G401 (cell line): Measurements from ENCODE around the gene EMILIN2. TPM values are rescaled to one million over a fixed set of nuclear protein-coding genes. Genes with fewer than 3 reads are reported as not detected.
"Not testable (repeated sequence)": the region's sequence is repeated elsewhere in the genome, so short reads cannot be mapped to it uniquely, and the experiment has no call there.

Experiments used
- DNase-seq: peaks from one replicate; pipeline ENCODE4 v3.0.0-alpha.2; 2015; ENCODE audit warnings: low spot score
- in situ Hi-C: cut with HindIII; loops from 2 replicates; pipeline ENCODE4 v1.10.0; 2016; ENCODE audit warnings: low sequenced_read_pairs, mixed read lengths
- total RNA-seq: library from RNA; depleted of rRNA; stranded (reverse); fragments of >200 nt; shearing (Covaris generic); gene quantifications from 2 replicates; pipeline ENCODE4 v1.2.3, GENCODE V29; 2014; rRNA removed

EMILIN2 gene
- total RNA-seq = 0.06 and 0.07 TPM in 2 replicates

- in situ Hi-C loops = no loop called here
- no peak for DNase-seq
Measured at GRCh38 chr18:2846636-2847316, at the start of gene EMILIN2. TSS of gene EMILIN2 (plus strand) at chr18:2847006. CDS start at chr18:2847189, 183 bp downstream.

GRCh38 chr18:2797951-2798350 is 48.9 kb upstream of the EMILIN2 start:
- in situ Hi-C loops = no loop called here
- no peak for DNase-seq

GRCh38 chr18:2799369-2799768 is 47.4 kb upstream of the EMILIN2 start:
- in situ Hi-C loops = no loop called here
- no peak for DNase-seq

GRCh38 chr18:2805970-2806943 is 40.5 kb upstream of the EMILIN2 start:
- no peak for DNase-seq
- in situ Hi-C loops = no loop called here

GRCh38 chr18:2808640-2809039 is 38.2 kb upstream of the EMILIN2 start:
- DNase-seq, in situ Hi-C loops: not testable (repeated sequence)

- in situ Hi-C loops, DNase-seq: not testable (repeated sequence)
Measured at GRCh38 chr18:2809666-2810183, 37.1 kb upstream of the EMILIN2 start.

- DNase-seq = no peak
- in situ Hi-C loops = no loop called here
Measured at GRCh38 chr18:2811416-2811815, 35.4 kb upstream of the EMILIN2 start.

GRCh38 chr18:2814928-2815327 is 31.9 kb upstream of the EMILIN2 start:
- no peak for DNase-seq
- in situ Hi-C loops = no loop called here

GRCh38 chr18:2818281-2818680 is 28.5 kb upstream of the EMILIN2 start:
- in situ Hi-C loops = no loop called here

GRCh38 chr18:2821695-2822094 is 25.1 kb upstream of the EMILIN2 start:
- no peak for DNase-seq
- in situ Hi-C loops = no loop called here

More at GRCh38 chr18:2818281-2818680, 28.5 kb upstream of the EMILIN2 start:
- no peak for DNase-seq

- in situ Hi-C loops = no loop called here
- DNase-seq = no peak
Measured at GRCh38 chr18:2822213-2822921, 24.4 kb upstream of the EMILIN2 start.

- in situ Hi-C loops = no loop called here
- no peak for DNase-seq
Measured at GRCh38 chr18:2823202-2823601, 23.6 kb upstream of the EMILIN2 start.

- in situ Hi-C loops = no loop called here
Measured at GRCh38 chr18:2823966-2824365, 22.8 kb upstream of the EMILIN2 start.

GRCh38 chr18:2824865-2825264 is 21.9 kb upstream of the EMILIN2 start:
- DNase-seq = no peak
- in situ Hi-C loops = no loop called here

More at GRCh38 chr18:2823966-2824365, 22.8 kb upstream of the EMILIN2 start:
- DNase-seq = no peak

- in situ Hi-C loops = no loop called here
Measured at GRCh38 chr18:2825613-2826175, 21.1 kb upstream of the EMILIN2 start.

GRCh38 chr18:2826581-2826980 is 20.2 kb upstream of the EMILIN2 start:
- in situ Hi-C loops = no loop called here
- no peak for DNase-seq

More at GRCh38 chr18:2825613-2826175, 21.1 kb upstream of the EMILIN2 start:
- no peak for DNase-seq

GRCh38 chr18:2827061-2827460 is 19.7 kb upstream of the EMILIN2 start:
- in situ Hi-C loops = no loop called here

GRCh38 chr18:2836118-2836517 is 10.7 kb upstream of the EMILIN2 start:
- DNase-seq, in situ Hi-C loops: not testable (repeated sequence)

More at GRCh38 chr18:2827061-2827460, 19.7 kb upstream of the EMILIN2 start:
- DNase-seq = no peak

- DNase-seq, in situ Hi-C loops: not testable (repeated sequence)
Measured at GRCh38 chr18:2837290-2837689, 9.5 kb upstream of the EMILIN2 start.
